OCI-LY1 (cell line): ENCODE data around the gene FMO3.

Experiments used
- H2AFZ ChIP-seq: fragments of 200-600 bp; sonication (generic), shearing (Covaris generic); 2 replicates; pipeline ENCODE4 v1.6.0; 2014; ENCODE audit warnings: antibody characterized with exemption, mild to moderate bottlenecking, low read length
- H3F3A ChIP-seq: fragments of 200-600 bp; sonication (generic), shearing (Covaris generic); 2 replicates; pipeline ENCODE4 v1.6.0; 2014; ENCODE audit warnings: mild to moderate bottlenecking, antibody characterized with exemption, low read length, moderate library complexity; ENCODE audit not compliant: insufficient read depth
- H3K27ac ChIP-seq: fragments of 200-600 bp; sonication (generic); 2 replicates; pipeline ENCODE4 v1.5.1; 2014; ENCODE audit warnings: low read length, mixed run types, mild to moderate bottlenecking, low read depth; ENCODE audit not compliant: poor library complexity, severe bottlenecking
- H3K27me3 ChIP-seq: fragments of 200-600 bp; sonication (generic); 2 replicates; pipeline ENCODE4 v1.6.0; 2014; ENCODE audit warnings: antibody characterized with exemption, mild to moderate bottlenecking, low read length, moderate library complexity; ENCODE audit not compliant: insufficient read depth
- H3K36me3 ChIP-seq: fragments of 200-600 bp; sonication (generic); 2 replicates; pipeline ENCODE4 v1.6.1; 2014; ENCODE audit warnings: mild to moderate bottlenecking, antibody characterized with exemption, low read length, moderate library complexity, mixed read lengths; ENCODE audit not compliant: insufficient read depth
- H3K4me1 ChIP-seq: fragments of 200-600 bp; sonication (generic); 2 replicates; pipeline ENCODE4 v1.5.1; 2014; ENCODE audit warnings: mild to moderate bottlenecking, low read length, moderate library complexity; ENCODE audit not compliant: insufficient read depth, severe bottlenecking
- H3K4me2 ChIP-seq: fragments of 200-600 bp; sonication (generic), shearing (Covaris generic); 2 replicates; pipeline ENCODE4 v1.6.1; 2014; ENCODE audit warnings: low read length
- H3K4me3 ChIP-seq: fragments of 200-600 bp; sonication (generic); 2 replicates; pipeline ENCODE4 v1.5.1; 2014; ENCODE audit warnings: low read length, low read depth, mild to moderate bottlenecking, mixed read lengths; ENCODE audit not compliant: poor library complexity, severe bottlenecking
- H3K79me2 ChIP-seq: fragments of 200-600 bp; shearing (Covaris generic); 2 replicates; pipeline ENCODE4 v1.6.1; 2016; ENCODE audit warnings: mixed run types, low read length, mixed read lengths; ENCODE audit not compliant: insufficient read depth
- H3K9ac ChIP-seq: fragments of 200-600 bp; sonication (generic), shearing (Covaris generic); 2 replicates; pipeline ENCODE4 v1.6.1; 2014; ENCODE audit warnings: mild to moderate bottlenecking, low read length, mixed read lengths
- H3K9me2 ChIP-seq: fragments of 200-600 bp; sonication (generic), shearing (Covaris generic); 2 replicates; pipeline ENCODE4 v1.6.1; 2014; ENCODE audit warnings: low read depth, mild to moderate bottlenecking, low read length, mixed read lengths
- H3K9me3 ChIP-seq: fragments of 200-600 bp; shearing (Covaris generic); 2 replicates; pipeline ENCODE4 v1.6.1; 2014; ENCODE audit warnings: low read length, mixed read lengths
- H4K20me1 ChIP-seq: fragments of 200-600 bp; sonication (generic), shearing (Covaris generic); 2 replicates; pipeline ENCODE4 v1.6.0; 2016; ENCODE audit warnings: mild to moderate bottlenecking, low read length; ENCODE audit not compliant: insufficient read depth
- EZH2 ChIP-seq: fragments of 200-600 bp; sonication (generic), shearing (Covaris generic); IDR thresholded peaks from 2 replicates; pipeline ENCODE4 v1.8.0; 2017; ENCODE audit warnings: borderline replicate concordance, mixed run types, mild to moderate bottlenecking, antibody characterized with exemption, low read length, moderate library complexity, mixed read lengths
- TF ChIP-seq, protein P1 (sequence below): fragments of 200-600 bp; sonication (generic), shearing (Covaris generic); IDR thresholded peaks from 2 replicates; pipeline ENCODE4 v1.5.1; 2017; ENCODE audit warnings: mild to moderate bottlenecking, antibody characterized with exemption, low read length, moderate library complexity, mixed read lengths

The FMO3 gene

DNA sequence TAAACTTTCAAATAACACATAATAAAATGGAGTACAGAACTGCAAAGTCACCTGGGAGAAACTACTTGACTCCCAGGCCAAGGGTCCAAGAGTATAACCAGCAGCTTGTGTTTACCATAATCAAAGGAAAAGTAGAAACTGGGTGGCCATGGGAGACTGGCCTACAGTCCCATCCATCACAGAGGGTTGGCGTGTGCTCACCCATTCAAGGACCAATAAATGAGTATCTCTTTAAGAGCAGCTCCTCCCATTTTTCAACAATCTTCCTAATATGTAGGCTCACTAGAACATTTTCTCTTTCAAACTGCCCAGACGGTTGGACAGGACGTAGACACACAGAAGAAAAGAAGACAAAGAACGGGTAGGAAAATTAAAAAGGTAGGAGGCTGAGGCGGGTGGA is at the start of gene FMO3:
Gene FMO3, plus strand, starts transcription at position 302 of the 400 bp plus-strand sequence. CDS start 1,754 bp downstream, outside the sequence.
- Histone ChIP-seq H3K36me3 (no peaks in the 10 kb centered on the region), H3K4me2 (no peak within 1 kb of the TSS)
- no peak for TF ChIP-seq EZH2

DNA sequence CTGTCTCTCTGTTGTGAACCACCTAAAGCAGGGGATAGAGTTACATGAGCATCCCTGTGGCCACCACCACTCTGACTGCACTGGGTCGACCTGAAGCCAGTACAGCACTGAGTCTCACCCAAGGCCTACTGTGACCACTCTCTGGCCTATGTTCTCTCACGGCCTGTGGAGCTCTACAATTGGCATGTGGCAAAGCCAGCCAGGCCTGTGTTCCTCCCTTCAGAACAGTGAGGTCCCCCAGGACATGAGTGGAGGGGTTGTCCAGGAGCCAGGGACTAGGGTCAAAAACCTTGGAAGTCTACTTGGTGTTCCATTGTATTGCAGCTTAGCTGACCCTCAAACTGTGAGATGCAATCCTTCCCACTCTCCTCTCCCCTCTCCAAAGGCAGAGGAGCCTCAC is 42.7 kb upstream of the FMO3 start:
- Histone ChIP-seq H3K9ac (no peak overlapping the region), H3K4me3 (no peak overlapping the region), H2AFZ (no peak overlapping the region), H3K79me2 (no peaks in the 10 kb centered on the region), H3K27ac (no peak overlapping the region), H3K36me3 (no peaks in the 10 kb centered on the region), H3K4me2 (no peak overlapping the region), H3K4me1 (no peaks in the 10 kb centered on the region), H3F3A (no peaks in the 10 kb centered on the region), H4K20me1 (no peaks in the 10 kb centered on the region), H3K27me3 (no peaks in the 10 kb centered on the region), H3K9me2 (no peaks in the 10 kb centered on the region), H3K9me3 (no peaks in the 10 kb centered on the region)
- TF ChIP-seq, protein P1, sequence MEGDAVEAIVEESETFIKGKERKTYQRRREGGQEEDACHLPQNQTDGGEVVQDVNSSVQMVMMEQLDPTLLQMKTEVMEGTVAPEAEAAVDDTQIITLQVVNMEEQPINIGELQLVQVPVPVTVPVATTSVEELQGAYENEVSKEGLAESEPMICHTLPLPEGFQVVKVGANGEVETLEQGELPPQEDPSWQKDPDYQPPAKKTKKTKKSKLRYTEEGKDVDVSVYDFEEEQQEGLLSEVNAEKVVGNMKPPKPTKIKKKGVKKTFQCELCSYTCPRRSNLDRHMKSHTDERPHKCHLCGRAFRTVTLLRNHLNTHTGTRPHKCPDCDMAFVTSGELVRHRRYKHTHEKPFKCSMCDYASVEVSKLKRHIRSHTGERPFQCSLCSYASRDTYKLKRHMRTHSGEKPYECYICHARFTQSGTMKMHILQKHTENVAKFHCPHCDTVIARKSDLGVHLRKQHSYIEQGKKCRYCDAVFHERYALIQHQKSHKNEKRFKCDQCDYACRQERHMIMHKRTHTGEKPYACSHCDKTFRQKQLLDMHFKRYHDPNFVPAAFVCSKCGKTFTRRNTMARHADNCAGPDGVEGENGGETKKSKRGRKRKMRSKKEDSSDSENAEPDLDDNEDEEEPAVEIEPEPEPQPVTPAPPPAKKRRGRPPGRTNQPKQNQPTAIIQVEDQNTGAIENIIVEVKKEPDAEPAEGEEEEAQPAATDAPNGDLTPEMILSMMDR: no peak
- TF ChIP-seq EZH2: no peak

More for the DNA sequence above, at the start of gene FMO3:
- no peaks in the 10 kb centered on the region for H3K79me2 ChIP-seq
- no peaks in the 10 kb centered on the region for H4K20me1 ChIP-seq
- no peaks in the 10 kb centered on the region for H3K9me3 ChIP-seq
- H3K27ac ChIP-seq: no peak within 1 kb of the TSS
- no peaks in the 10 kb centered on the region for H3K27me3 ChIP-seq
- H3K4me1 ChIP-seq: no peaks in the 10 kb centered on the region
- no peak within 1 kb of the TSS for H3K4me3 ChIP-seq
- no peak within 1 kb of the TSS for H2AFZ ChIP-seq
- no peaks in the 10 kb centered on the region for H3K9me2 ChIP-seq
- H3K9ac ChIP-seq: no peak within 1 kb of the TSS
- no peaks in the 10 kb centered on the region for H3F3A ChIP-seq

DNA sequence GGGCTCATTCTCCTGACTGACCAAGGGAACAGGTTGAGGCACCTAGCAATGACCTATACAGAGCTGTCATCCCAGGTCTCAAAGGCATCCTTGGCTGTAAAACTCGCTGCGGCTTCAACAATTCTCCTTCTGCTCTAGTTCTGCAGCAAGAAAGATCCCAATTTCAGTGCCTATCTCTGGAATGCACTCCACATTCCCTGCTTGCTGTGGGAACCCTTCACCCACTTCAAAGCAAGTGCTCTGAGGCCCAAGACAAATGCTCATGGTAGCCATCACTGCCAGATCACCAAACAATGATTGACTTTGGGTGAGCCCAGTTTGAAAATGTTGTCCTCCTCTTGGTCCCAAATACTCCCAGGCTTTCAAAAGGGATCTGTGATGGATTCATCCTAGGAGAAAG is 37.7 kb upstream of the FMO3 start:
- Histone ChIP-seq H3K9ac (no peak overlapping the region), H3K4me1 (no peaks in the 10 kb centered on the region), H3K9me2 (no peaks in the 10 kb centered on the region), H3K4me2 (no peak overlapping the region), H3F3A (no peaks in the 10 kb centered on the region), H3K9me3 (no peaks in the 10 kb centered on the region), H4K20me1 (no peaks in the 10 kb centered on the region), H3K79me2 (no peaks in the 10 kb centered on the region), H3K36me3 (no peaks in the 10 kb centered on the region), H2AFZ (no peak overlapping the region), H3K27ac (no peak overlapping the region), H3K27me3 (no peaks in the 10 kb centered on the region), H3K4me3 (no peak overlapping the region)
- TF ChIP-seq, protein P1: no peak
- TF ChIP-seq EZH2: no peak

DNA sequence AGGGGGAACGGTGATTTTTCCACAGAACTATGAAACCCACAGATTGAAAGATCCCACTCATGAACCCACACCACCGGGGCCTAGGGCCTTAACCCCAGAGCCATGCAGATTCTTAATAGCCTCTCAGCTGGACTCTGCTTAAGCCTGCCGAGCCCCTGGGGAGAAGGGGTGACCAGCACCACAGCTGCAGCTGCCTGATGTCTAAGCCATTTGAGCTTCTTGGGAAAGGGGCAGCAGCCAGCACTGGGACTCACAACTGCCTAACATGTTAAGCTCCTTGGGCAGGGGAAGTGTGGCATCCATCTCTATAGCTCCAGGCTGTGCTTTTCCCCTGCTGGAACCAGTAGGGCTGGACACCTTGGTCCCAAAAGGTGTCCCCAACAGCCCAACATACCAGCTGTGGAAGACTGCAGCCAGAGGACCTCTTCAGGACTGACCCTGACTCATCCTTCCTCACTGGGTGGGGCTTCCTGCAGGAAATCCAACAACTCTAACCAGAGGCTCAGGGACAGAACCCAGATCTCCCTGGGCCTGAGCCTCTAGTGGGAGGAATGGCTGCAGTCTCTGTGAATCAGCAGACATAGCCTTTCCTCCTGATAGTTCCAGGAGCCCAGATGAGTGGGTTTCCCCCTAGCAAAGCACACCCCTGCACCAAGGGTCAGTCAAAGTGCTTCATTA is 34.6 kb upstream of the FMO3 start:
- H3F3A ChIP-seq: no peaks in the 10 kb centered on the region

More for the DNA sequence above, 34.6 kb upstream of the FMO3 start:
- TF ChIP-seq, protein P1: no peak
- TF ChIP-seq EZH2: no peak
- Histone ChIP-seq H3K9me2 (no peaks in the 10 kb centered on the region), H4K20me1 (no peaks in the 10 kb centered on the region), H3K4me2 (no peak overlapping the region), H3K27ac (no peak overlapping the region), H3K4me3 (no peak overlapping the region), H3K36me3 (no peaks in the 10 kb centered on the region), H3K79me2 (no peaks in the 10 kb centered on the region), H3K27me3 (no peaks in the 10 kb centered on the region), H3K4me1 (no peaks in the 10 kb centered on the region), H3K9me3 (no peaks in the 10 kb centered on the region), H3K9ac (no peak overlapping the region), H2AFZ (no peak overlapping the region)
